GM23338 (cell line): Measurements from ENCODE around the gene PGAM5. TPM values are rescaled to one million over a fixed set of nuclear protein-coding genes. Genes with fewer than 3 reads are reported as not detected.

Experiments used
- ATAC-seq: fragments of 200-7000 bp; cut with Tn5 transposase; 3 replicates; pipeline ENCODE4 v1.9.1; 2020
- DNase-seq: peaks from one replicate; pipeline ENCODE4 v3.0.0-alpha.2; 2015; ENCODE audit warnings: low spot score
- H2AFZ ChIP-seq: fragments of 200-600 bp; sonication (generic); 2 replicates; pipeline ENCODE4 v1.8.0; 2016; ENCODE audit warnings: antibody characterized with exemption, mild to moderate bottlenecking, moderate library complexity
- H3F3A ChIP-seq: fragments of 200-600 bp; sonication (generic); replicated peaks from 2 replicates; pipeline ENCODE4 v1.8.0; 2017; ENCODE audit warnings: antibody characterized with exemption, mixed run types, low read depth
- H3K27ac ChIP-seq: fragments of 200-600 bp; sonication (generic); 2 replicates; pipeline ENCODE4 v1.6.1; 2016; ENCODE audit warnings: low read depth
- H3K27me3 ChIP-seq: fragments of 200-600 bp; sonication (generic); 2 replicates; pipeline ENCODE4 v1.8.0; 2016; ENCODE audit warnings: mild to moderate bottlenecking, mixed run types, moderate library complexity; ENCODE audit not compliant: insufficient read depth
- H3K36me3 ChIP-seq: fragments of 200-600 bp; sonication (generic); 2 replicates; pipeline ENCODE4 v1.8.0; 2016; ENCODE audit warnings: mild to moderate bottlenecking; ENCODE audit not compliant: insufficient read depth
- H3K4me1 ChIP-seq: fragments of 200-600 bp; sonication (generic); 2 replicates; pipeline ENCODE4 v1.8.0; 2016; ENCODE audit warnings: mild to moderate bottlenecking, moderate library complexity; ENCODE audit not compliant: insufficient read depth
- H3K4me2 ChIP-seq: fragments of 200-600 bp; sonication (generic); 2 replicates; pipeline ENCODE4 v1.7.1; 2017; ENCODE audit warnings: mixed run types
- H3K4me3 ChIP-seq: fragments of 200-600 bp; sonication (generic); 2 replicates; pipeline ENCODE4 v1.6.1; 2016; ENCODE audit warnings: mixed run types
- H3K79me2 ChIP-seq: fragments of 200-600 bp; sonication (generic); replicated peaks from 2 replicates; pipeline ENCODE4 v1.8.0; 2017; ENCODE audit warnings: mild to moderate bottlenecking; ENCODE audit not compliant: insufficient read depth
- H3K9me2 ChIP-seq: fragments of 200-600 bp; sonication (generic); 2 replicates; pipeline ENCODE4 v1.8.0; 2017; ENCODE audit not compliant: insufficient read depth
- H4K20me1 ChIP-seq: fragments of 200-600 bp; sonication (generic); replicated peaks from 2 replicates; pipeline ENCODE4 v1.8.0; 2017; ENCODE audit warnings: mild to moderate bottlenecking; ENCODE audit not compliant: insufficient read depth
- H3K27ac Mint-ChIP-seq: 2 replicates; pipeline ENCODE4 v1.8.0; 2020; ENCODE audit warnings: inconsistent platforms, mild to moderate bottlenecking, moderate library complexity, mixed read lengths
- H3K27me3 Mint-ChIP-seq: 3 replicates; pipeline ENCODE4 v1.8.0; 2022; ENCODE audit warnings: low read depth, mild to moderate bottlenecking, moderate library complexity, mixed read lengths, inconsistent platforms; ENCODE audit not compliant: insufficient read depth, poor library complexity
- H3K36me3 Mint-ChIP-seq: 3 replicates; pipeline ENCODE4 v1.8.0; 2021; ENCODE audit warnings: low read depth, mild to moderate bottlenecking, inconsistent platforms, moderate library complexity, mixed read lengths
- H3K4me1 Mint-ChIP-seq: 3 replicates; pipeline ENCODE4 v1.8.0; 2020; ENCODE audit warnings: mild to moderate bottlenecking, inconsistent platforms, mixed read lengths
- H3K4me3 Mint-ChIP-seq: 3 replicates; pipeline ENCODE4 v1.8.0; 2021; ENCODE audit warnings: moderate library complexity, mild to moderate bottlenecking, inconsistent platforms, mixed read lengths
- H3K9me3 Mint-ChIP-seq: 3 replicates; pipeline ENCODE4 v1.8.0; 2020; ENCODE audit warnings: moderate library complexity, mild to moderate bottlenecking, inconsistent platforms, mixed read lengths
- EZH2phosphoT487 ChIP-seq: fragments of 200-600 bp; sonication (generic); IDR thresholded peaks from one replicate; pipeline ENCODE4 v1.8.1; 2018; ENCODE audit warnings: antibody characterized with exemption; ENCODE audit not compliant: unreplicated experiment
- NANOG ChIP-seq: IDR thresholded peaks from 2 replicates; pipeline ENCODE4 v1.6.1; 2016; ENCODE audit warnings: antibody characterized with exemption, borderline replicate concordance
- STAT1 ChIP-seq: IDR thresholded peaks from one replicate; pipeline ENCODE4 v1.6.1; 2016; ENCODE audit warnings: antibody characterized with exemption; ENCODE audit not compliant: unreplicated experiment
- ZNF114 ChIP-seq: fragments of 250-450 bp; sonication (Bioruptor Pico); IDR thresholded peaks from 2 replicates; pipeline ENCODE4 v1.5.0; 2020; ENCODE audit warnings: mild to moderate bottlenecking, moderate library complexity
- ZNF462 ChIP-seq: fragments of 250-450 bp; sonication (Bioruptor Pico); IDR thresholded peaks from 2 replicates; pipeline ENCODE4 v1.5.0; 2020; ENCODE audit warnings: mild to moderate bottlenecking, moderate library complexity
- polyA plus RNA-seq: library from polyadenylated mRNA; unstranded; fragments of >200 nt; fragmentation: Nextera tagmentation; extraction: Ambion mirVana; gene quantifications from 2 replicates; pipeline ENCODE4 v1.2.1, GENCODE V29; 2016
- total RNA-seq: library from RNA; depleted of rRNA; stranded (reverse); fragments of >200 nt; shearing (Covaris generic); gene quantifications from 2 replicates; pipeline ENCODE4 v1.2.3, GENCODE V29; 2014

The PGAM5 gene
- total and polyA plus RNA-seq, 2 experiments from 2014 or later, result 31.1 to 108 TPM

GRCh38 chr12:132740313-132740646, 29.6 kb downstream of the PGAM5 start:
- H3K27ac Mint-ChIP-seq, result no peak overlapping the region
- no peaks in the 10 kb centered on the region for H3K4me1 Mint-ChIP-seq
- no peak overlapping the region for H3K4me3 ChIP-seq

More at GRCh38 chr12:132740313-132740646, 29.6 kb downstream of the PGAM5 start:
- Histone ChIP-seq H4K20me1 (peaks cover 16% of the 10 kb centered on the region), H3F3A (no peaks in the 10 kb centered on the region), H3K79me2 (peaks cover 24% of the 10 kb centered on the region), H3K4me2 (no peak overlapping the region), H2AFZ (no peak overlapping the region), H3K27me3 (no peaks in the 10 kb centered on the region), H3K9me2 (no peaks in the 10 kb centered on the region), H3K36me3 (peaks cover 34% of the 10 kb centered on the region), H3K4me1 (no peaks in the 10 kb centered on the region), H3K27ac (no peak overlapping the region)
- DNase-seq (no peak), ATAC-seq (no peak)
- Mint-ChIP-seq H3K9me3 (no peaks in the 10 kb centered on the region), H3K36me3 (peaks cover 92% of the 10 kb centered on the region), H3K27me3 (peaks cover 13% of the 10 kb centered on the region), H3K4me3 (no peak overlapping the region)
- TF ChIP-seq ZNF114 (CRISPR knock-in tag) (no peak), EZH2phosphoT487 (no peak), NANOG (no peak), STAT1 (no peak), ZNF462 (no peak)
